GM12875 (cell line): ENCODE measurements around the gene ADAM22.

ENCODE experiments used
- H3K4me3 ChIP-seq: one replicate; pipeline ENCODE4 v1.5.1; 2011; ENCODE audit warnings: low read depth, low read length, control low read depth
- CTCF ChIP-seq: IDR thresholded peaks from 2 replicates; pipeline ENCODE4 v1.5.1; 2011; ENCODE audit warnings: low read depth, mild to moderate bottlenecking, control low read depth, inconsistent platforms, low read length, moderate library complexity, borderline replicate concordance; ENCODE audit not compliant: insufficient read depth

Gene ADAM22

DNA sequence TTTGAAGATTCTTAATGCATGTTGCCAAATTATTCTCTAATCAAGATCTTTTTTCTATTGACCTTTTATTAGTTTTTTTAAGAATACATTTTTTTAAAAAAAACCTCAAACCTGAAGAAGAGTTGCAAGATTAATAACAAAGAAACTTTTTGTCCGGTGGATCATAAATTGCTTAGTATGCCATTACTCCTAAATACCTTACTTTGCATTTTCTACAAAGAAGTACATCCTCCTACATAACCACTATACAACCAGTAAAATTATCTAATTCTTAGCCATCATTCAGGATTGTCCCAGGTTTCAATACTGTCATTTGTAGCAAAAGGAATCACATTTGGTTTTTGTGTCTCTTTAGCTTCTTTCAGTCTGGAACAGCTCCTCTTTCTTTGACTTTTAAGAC is 207.9 kb downstream of the ADAM22 start:
- TF ChIP-seq CTCF = no peak
- no peak overlapping the region for H3K4me3 ChIP-seq

GRCh38 chr7:88146616-88147015 is 212.6 kb downstream of the ADAM22 start:
- H3K4me3 ChIP-seq = no peak overlapping the region
- no peak for TF ChIP-seq CTCF

GRCh38 chr7:88147341-88147740 is 213.3 kb downstream of the ADAM22 start:
- no peak overlapping the region for H3K4me3 ChIP-seq
- no peak for TF ChIP-seq CTCF

DNA sequence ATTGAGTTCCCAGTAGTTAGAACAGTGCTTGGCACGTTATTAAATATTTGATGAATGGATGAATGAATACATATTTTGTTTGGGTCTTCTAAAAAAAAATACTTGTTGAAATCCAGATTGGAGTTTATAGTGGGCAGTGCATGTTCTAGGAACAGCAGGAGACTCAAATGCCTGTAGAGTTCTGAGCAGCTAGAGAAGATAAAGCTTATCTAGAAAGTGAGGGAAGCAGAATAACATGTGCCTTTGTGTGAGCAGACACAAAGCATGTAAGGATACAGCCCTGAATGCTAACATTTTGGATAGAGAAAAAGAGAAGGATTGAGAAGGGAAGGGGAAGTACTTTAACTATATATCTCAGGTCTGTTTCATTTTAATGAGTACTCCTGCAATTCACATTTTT is 213.9 kb downstream of the ADAM22 start:
- TF ChIP-seq CTCF = no peak
- H3K4me3 ChIP-seq = no peak overlapping the region

- no peak for TF ChIP-seq CTCF
- no peak overlapping the region for H3K4me3 ChIP-seq
Observed at GRCh38 chr7:88150033-88150432, 216.0 kb downstream of the ADAM22 start.

DNA sequence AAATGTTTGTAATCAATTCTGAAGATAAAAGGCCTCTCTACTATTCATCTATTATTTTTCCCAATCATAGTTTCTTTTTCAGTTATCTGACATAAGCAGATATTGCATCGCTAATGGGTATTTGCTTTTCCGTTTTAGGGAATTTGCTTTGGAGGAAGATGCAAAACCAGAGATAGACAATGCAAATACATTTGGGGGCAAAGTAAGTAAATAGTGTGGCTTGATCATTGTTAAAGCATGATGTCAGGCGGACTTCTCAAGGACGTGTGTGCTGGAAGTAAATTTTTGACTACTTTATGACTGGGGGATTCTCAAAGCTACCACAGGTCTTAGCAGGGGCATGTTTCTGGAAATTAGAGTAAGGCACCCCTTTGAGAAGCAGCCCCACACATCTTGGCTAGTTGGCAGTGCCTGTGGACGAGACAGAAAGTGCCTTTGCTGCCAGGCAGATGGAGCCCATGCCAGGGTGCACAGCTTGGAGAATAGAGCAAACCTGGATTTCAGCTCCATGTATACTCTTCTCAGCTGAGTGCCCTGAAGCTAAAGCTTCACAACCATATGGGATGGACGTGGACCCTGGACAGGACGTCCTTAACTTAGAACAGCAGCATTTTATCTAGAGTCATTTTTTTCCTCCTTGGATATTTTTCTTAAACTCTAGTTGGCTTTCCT is 217.2 kb downstream of the ADAM22 start:
- H3K4me3 ChIP-seq = no peak overlapping the region
- no peak for TF ChIP-seq CTCF

DNA sequence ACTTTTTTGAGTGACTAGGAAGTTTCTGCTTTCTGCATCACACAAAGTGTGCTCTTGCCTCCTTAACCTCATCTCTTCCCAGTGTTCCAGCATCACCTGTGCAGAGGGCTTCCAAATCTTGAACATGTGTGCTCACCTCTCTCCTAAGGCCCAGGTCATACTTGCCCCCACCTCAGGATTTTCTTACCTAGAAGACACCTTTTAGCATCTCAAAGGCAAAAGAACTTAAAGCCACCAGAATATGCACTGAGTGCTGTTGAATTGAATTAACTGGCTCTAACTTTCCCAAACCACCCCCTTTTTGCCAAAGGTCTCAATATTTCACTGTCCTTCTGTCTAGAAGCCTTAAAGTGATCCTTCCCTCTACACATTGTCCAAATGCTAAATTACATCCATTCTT is 219.3 kb downstream of the ADAM22 start:
- TF ChIP-seq CTCF = no peak
- H3K4me3 ChIP-seq = no peak overlapping the region
